ENCODE measurements around the gene GABBR2.

GABBR2 gene

GRCh38 chr9:98341157-98342097 lies 367.3 kb downstream of the GABBR2 start:
- no peak overlapping the region for H3K4me3 Mint-ChIP-seq
- H3K9me3 Mint-ChIP-seq: no peaks in the 10 kb centered on the region
- no peak overlapping the region for H3K27ac Mint-ChIP-seq
- no peaks in the 10 kb centered on the region for H3K4me1 Mint-ChIP-seq
- no peaks in the 10 kb centered on the region for H3K36me3 Mint-ChIP-seq
- no peak for ATAC-seq
- H3K27me3 Mint-ChIP-seq: peaks cover under 1% of the 10 kb centered on the region

- Mint-ChIP-seq H3K4me1 (no peaks in the 10 kb centered on the region), H3K36me3 (no peaks in the 10 kb centered on the region), H3K9me3 (no peaks in the 10 kb centered on the region), H3K4me3 (no peak overlapping the region), H3K27me3 (peaks cover 11% of the 10 kb centered on the region), H3K27ac (no peak overlapping the region)
- ATAC-seq: no peak
Measured at GRCh38 chr9:98339987-98340800, 368.5 kb downstream of the GABBR2 start.

- H3K36me3 Mint-ChIP-seq: no peaks in the 10 kb centered on the region
- H3K27ac Mint-ChIP-seq: no peak overlapping the region
- no peak for ATAC-seq
- no peaks in the 10 kb centered on the region for H3K9me3 Mint-ChIP-seq
- H3K4me3 Mint-ChIP-seq: no peak overlapping the region
- peaks cover 26% of the 10 kb centered on the region for H3K27me3 Mint-ChIP-seq
- no peaks in the 10 kb centered on the region for H3K4me1 Mint-ChIP-seq
Measured at GRCh38 chr9:98335661-98336060, 373.1 kb downstream of the GABBR2 start.

- Mint-ChIP-seq H3K36me3 (no peaks in the 10 kb centered on the region), H3K4me1 (no peaks in the 10 kb centered on the region), H3K9me3 (no peaks in the 10 kb centered on the region), H3K27me3 (peaks cover 33% of the 10 kb centered on the region), H3K27ac (no peak overlapping the region), H3K4me3 (no peak overlapping the region)
- ATAC-seq: no peak
Measured at GRCh38 chr9:98334796-98335195, 373.9 kb downstream of the GABBR2 start.

GRCh38 chr9:98333703-98334582 lies 374.8 kb downstream of the GABBR2 start:
- Mint-ChIP-seq H3K4me1 (no peaks in the 10 kb centered on the region), H3K4me3 (no peak overlapping the region), H3K36me3 (no peaks in the 10 kb centered on the region), H3K27ac (no peak overlapping the region), H3K27me3 (peaks cover 33% of the 10 kb centered on the region), H3K9me3 (no peaks in the 10 kb centered on the region)
- ATAC-seq: no peak

- no peak overlapping the region for H3K27ac Mint-ChIP-seq
- peaks cover 42% of the 10 kb centered on the region for H3K27me3 Mint-ChIP-seq
- no peaks in the 10 kb centered on the region for H3K9me3 Mint-ChIP-seq
- ATAC-seq: no peak
- peaks cover 6% of the 10 kb centered on the region for H3K4me1 Mint-ChIP-seq
- H3K36me3 Mint-ChIP-seq: no peaks in the 10 kb centered on the region
- no peak overlapping the region for H3K4me3 Mint-ChIP-seq
Measured at GRCh38 chr9:98332405-98332831, 376.3 kb downstream of the GABBR2 start.

GRCh38 chr9:98331536-98332259 lies 377.0 kb downstream of the GABBR2 start:
- H3K27me3 Mint-ChIP-seq: peaks cover 42% of the 10 kb centered on the region
- H3K4me3 Mint-ChIP-seq: no peak overlapping the region
- H3K4me1 Mint-ChIP-seq: peaks cover 6% of the 10 kb centered on the region
- H3K9me3 Mint-ChIP-seq: no peaks in the 10 kb centered on the region
- H3K27ac Mint-ChIP-seq: no peak overlapping the region
- no peaks in the 10 kb centered on the region for H3K36me3 Mint-ChIP-seq
- ATAC-seq: no peak

- Mint-ChIP-seq H3K36me3 (no peaks in the 10 kb centered on the region), H3K27me3 (peaks cover 35% of the 10 kb centered on the region), H3K4me3 (no peak overlapping the region), H3K4me1 (peaks cover 6% of the 10 kb centered on the region), H3K27ac (no peak overlapping the region), H3K9me3 (no peaks in the 10 kb centered on the region)
- ATAC-seq: no peak
Measured at GRCh38 chr9:98330831-98331230, 377.9 kb downstream of the GABBR2 start.

- ATAC-seq: no peak
- Mint-ChIP-seq H3K9me3 (no peaks in the 10 kb centered on the region), H3K4me3 (no peak overlapping the region), H3K36me3 (no peaks in the 10 kb centered on the region), H3K27me3 (peaks cover 31% of the 10 kb centered on the region), H3K27ac (no peak overlapping the region), H3K4me1 (peaks cover 6% of the 10 kb centered on the region)
Measured at GRCh38 chr9:98329904-98330303, 378.8 kb downstream of the GABBR2 start.

GRCh38 chr9:98329281-98329680 lies 379.5 kb downstream of the GABBR2 start:
- Mint-ChIP-seq H3K27me3 (peaks cover 31% of the 10 kb centered on the region), H3K4me3 (no peak overlapping the region), H3K9me3 (no peaks in the 10 kb centered on the region), H3K4me1 (peaks cover 6% of the 10 kb centered on the region), H3K27ac (no peak overlapping the region), H3K36me3 (no peaks in the 10 kb centered on the region)
- ATAC-seq: no peak

- Mint-ChIP-seq H3K4me1 (peaks cover 6% of the 10 kb centered on the region), H3K36me3 (no peaks in the 10 kb centered on the region), H3K9me3 (no peaks in the 10 kb centered on the region), H3K27me3 (peaks cover 31% of the 10 kb centered on the region), H3K27ac (no peak overlapping the region), H3K4me3 (no peak overlapping the region)
- no peak for ATAC-seq
Measured at GRCh38 chr9:98328770-98329169, 380.0 kb downstream of the GABBR2 start.

GRCh38 chr9:98328141-98328540 lies 380.6 kb downstream of the GABBR2 start:
- Mint-ChIP-seq H3K27me3 (peaks cover 31% of the 10 kb centered on the region), H3K4me1 (peaks cover 6% of the 10 kb centered on the region), H3K27ac (no peak overlapping the region), H3K9me3 (no peaks in the 10 kb centered on the region), H3K36me3 (no peaks in the 10 kb centered on the region), H3K4me3 (no peak overlapping the region)
- no peak for ATAC-seq

GRCh38 chr9:98327249-98327561 lies 381.5 kb downstream of the GABBR2 start:
- Mint-ChIP-seq H3K9me3 (no peaks in the 10 kb centered on the region), H3K36me3 (no peaks in the 10 kb centered on the region), H3K27me3 (peaks cover 40% of the 10 kb centered on the region), H3K27ac (no peak overlapping the region), H3K4me3 (no peak overlapping the region), H3K4me1 (peaks cover 6% of the 10 kb centered on the region)
- ATAC-seq: no peak

- H3K27me3 Mint-ChIP-seq: peaks cover 39% of the 10 kb centered on the region
- no peaks in the 10 kb centered on the region for H3K36me3 Mint-ChIP-seq
- no peak overlapping the region for H3K27ac Mint-ChIP-seq
- no peaks in the 10 kb centered on the region for H3K9me3 Mint-ChIP-seq
- ATAC-seq: no peak
- H3K4me3 Mint-ChIP-seq: no peak overlapping the region
- peaks cover 6% of the 10 kb centered on the region for H3K4me1 Mint-ChIP-seq
Measured at GRCh38 chr9:98326459-98327248, 382.1 kb downstream of the GABBR2 start.

All from stimulated activated memory B cell treated with anti-CD40 and anti-IgM and Interleukin-4, amounts not matched to agents 10 μg/mL and 1 μg/mL and 100 μg/mL, for 72 hours (primary cell).